Posterior cingulate gyrus (tissue), 11 donors: Measurements from ENCODE around the gene NRN1L.

Experiments used
- DNase-seq, 10 donors: peaks; one replicate each; pipeline versions ENCODE4 v3.0.0 to v3.0.0-alpha.2; 2020 to 2021; ENCODE audit warnings: mixed read lengths in 3 of 10
- intact Hi-C: fragments of 100-400 bp; cut with DNase I; formaldehyde crosslinking; loops from one replicate; pipeline ENCODE4 v1.15.1; 2023

Gene NRN1L

GRCh38 chr16:67879462-67879861, 5.2 kb upstream of the NRN1L start:
- intact Hi-C loops = no loop called here
- peak in 2 of 10 donors; percentile 45 to 57 for DNase-seq

- DNase-seq = peak in 2 of 10 donors; percentile 54 to 62
- intact Hi-C loops = no loop called here
Measured at GRCh38 chr16:67879936-67880335, 4.7 kb upstream of the NRN1L start.

GRCh38 chr16:67880584-67880983, 4.1 kb upstream of the NRN1L start:
- intact Hi-C loops = no loop called here

GRCh38 chr16:67881621-67882161, 3.0 kb upstream of the NRN1L start:
- intact Hi-C loops = loop anchor here (2.0 kb wide), 1 partner anchor 47 kb away; no protein-coding TSS in a partner anchor
- DNase-seq = peak in 9 of 10 donors; percentile 23 to 96 (median 63)

More at GRCh38 chr16:67880584-67880983, 4.1 kb upstream of the NRN1L start:
- DNase-seq = peak in 2 of 10 donors; percentile 69 to 76

DNA sequence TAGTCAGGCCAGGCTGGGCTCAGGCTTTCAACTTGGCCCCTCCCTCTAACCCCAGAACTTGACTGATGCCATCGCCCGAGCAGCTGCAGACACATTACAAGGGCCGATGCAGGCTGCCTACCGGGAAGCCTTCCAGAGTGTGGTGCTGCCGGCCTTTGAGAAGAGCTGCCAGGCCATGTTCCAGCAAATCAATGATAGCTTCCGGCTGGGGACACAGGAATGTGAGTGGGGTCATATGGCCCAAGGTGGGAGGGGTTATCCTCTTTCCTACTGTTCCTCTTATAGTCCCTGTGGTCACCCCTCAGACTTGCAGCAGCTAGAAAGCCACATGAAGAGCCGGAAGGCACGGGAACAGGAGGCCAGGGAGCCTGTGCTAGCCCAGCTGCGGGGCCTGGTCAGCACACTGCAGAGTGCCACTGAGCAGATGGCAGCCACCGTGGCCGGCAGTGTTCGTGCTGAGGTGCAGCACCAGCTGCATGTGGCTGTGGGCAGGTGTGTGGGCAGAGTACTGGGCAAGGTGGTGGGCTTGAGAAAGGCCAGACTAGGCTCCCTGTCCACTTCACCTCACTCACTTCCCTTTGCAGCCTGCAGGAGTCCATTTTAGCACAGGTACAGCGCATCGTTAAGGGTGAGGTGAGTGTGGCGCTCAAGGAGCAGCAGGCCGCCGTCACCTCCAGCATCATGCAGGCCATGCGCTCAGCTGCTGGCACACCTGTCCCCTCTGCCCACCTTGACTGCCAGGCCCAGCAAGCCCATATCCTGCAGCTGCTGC, 2.1 kb upstream of the NRN1L start:
- peak; percentile 71 to 98 (median 84) for DNase-seq
- intact Hi-C loops = loop anchor here (1.0 to 2.0 kb wide), 2 partner anchors 46 to 158 kb away; no protein-coding TSS in a partner anchor

DNA sequence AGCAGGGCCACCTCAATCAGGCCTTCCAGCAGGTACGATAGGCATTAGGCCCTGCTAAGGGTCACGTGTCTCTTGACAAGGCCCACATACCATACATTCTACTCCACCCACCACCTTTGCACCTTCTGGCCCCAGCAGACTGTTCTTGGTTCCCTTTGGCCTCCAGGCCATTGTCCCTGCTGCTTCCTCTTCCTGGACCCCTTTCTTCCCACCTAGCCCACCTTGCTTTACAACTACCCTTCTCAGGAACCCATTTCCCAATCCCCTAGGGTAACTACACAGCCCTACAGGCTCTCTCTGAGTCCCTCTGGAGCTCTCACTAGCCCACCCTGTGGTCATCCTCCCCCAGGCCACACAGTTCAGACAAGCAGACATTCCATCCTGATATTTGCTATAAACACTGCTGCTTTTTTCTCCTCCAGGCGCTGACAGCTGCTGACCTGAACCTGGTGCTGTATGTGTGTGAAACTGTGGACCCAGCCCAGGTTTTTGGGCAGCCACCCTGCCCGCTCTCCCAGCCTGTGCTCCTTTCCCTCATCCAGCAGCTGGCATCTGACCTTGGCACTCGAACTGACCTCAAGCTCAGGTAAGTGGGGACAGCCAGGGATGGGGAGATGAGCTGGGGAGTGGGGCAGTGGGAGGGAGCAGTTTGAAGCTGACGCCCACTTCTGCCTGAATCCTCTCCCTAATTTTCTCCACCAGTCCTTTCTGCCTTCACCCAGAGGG, 1.4 kb upstream of the NRN1L start:
- intact Hi-C loops = loop anchor here (1.0 to 2.0 kb wide), 2 partner anchors 45 to 157 kb away; no protein-coding TSS in a partner anchor

GRCh38 chr16:67883872-67884261, 818 bp upstream of the NRN1L start:
- peak in 9 of 10 donors; percentile 49 to 95 (median 62) for DNase-seq
- intact Hi-C loops = loop anchor here (1.0 to 2.0 kb wide), 2 partner anchors 45 to 156 kb away; no protein-coding TSS in a partner anchor

More for the DNA sequence above, 1.4 kb upstream of the NRN1L start:
- DNase-seq = peak in 1 of 10 donors; percentile 15

GRCh38 chr16:67885545-67885944, 860 bp downstream of the NRN1L start:
- intact Hi-C loops = no loop called here
- peak in 2 of 10 donors; percentile 51 to 82 for DNase-seq

GRCh38 chr16:67885976-67886375, 1.3 kb downstream of the NRN1L start:
- peak in 1 of 10 donors; percentile 80 for DNase-seq
- intact Hi-C loops = no loop called here

GRCh38 chr16:67886387-67886786, 1.7 kb downstream of the NRN1L start:
- no peak for DNase-seq
- intact Hi-C loops = no loop called here

GRCh38 chr16:67888331-67888730, 3.6 kb downstream of the NRN1L start:
- intact Hi-C loops = no loop called here
- DNase-seq = no peak

GRCh38 chr16:67892375-67892774, 7.7 kb downstream of the NRN1L start:
- intact Hi-C loops = loop anchor here (10.0 kb wide), 1 partner anchor 48 kb away; the partner anchor contains the start of genes CENPT, NUTF2 and THAP11
- peak in 1 of 10 donors; percentile 34 for DNase-seq

- intact Hi-C loops = loop anchor here (10.0 kb wide), 1 partner anchor 48 kb away; the partner anchor contains the start of genes CENPT, NUTF2 and THAP11
- DNase-seq = peak; percentile 93 to 100 (median 98)
Measured at GRCh38 chr16:67892899-67893742, 8.4 kb downstream of the NRN1L start, which contains the start of gene PSKH1. Gene PSKH1, plus strand, starts transcription at chr16:67893254. Its CDS starts 15,496 bp downstream, at chr16:67908750.

- intact Hi-C loops = loop anchor here (10.0 kb wide), 1 partner anchor 49 kb away; the partner anchor contains the start of genes CENPT, NUTF2 and THAP11
- DNase-seq = peak in 1 of 10 donors; percentile 79
Measured at GRCh38 chr16:67893743-67894399, 9.2 kb downstream of the NRN1L start.

DNA sequence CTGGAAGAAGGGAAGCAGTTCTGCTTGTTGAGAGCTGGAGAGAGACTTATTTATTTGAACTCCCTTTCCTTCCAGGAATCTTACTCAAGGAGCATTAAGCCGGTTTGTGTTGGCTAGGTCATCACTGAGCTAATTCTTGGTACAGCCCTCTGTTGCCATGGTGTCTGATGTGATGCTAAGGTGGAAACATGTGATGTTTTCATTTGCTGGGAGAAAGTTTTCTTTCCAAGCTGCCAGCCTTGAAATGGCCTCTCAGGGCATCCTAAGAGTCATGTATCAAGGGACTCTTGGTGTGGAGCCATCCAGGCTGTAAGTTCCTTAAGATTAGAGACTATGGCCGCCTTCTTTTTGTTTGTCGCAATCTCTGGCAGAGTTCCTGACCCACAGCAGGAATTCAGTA, 12.5 kb downstream of the NRN1L start:
- no peak for DNase-seq
- intact Hi-C loops = loop anchor here (10.0 kb wide), 1 partner anchor 52 kb away; the partner anchor contains the start of genes CENPT, NUTF2 and THAP11

DNA sequence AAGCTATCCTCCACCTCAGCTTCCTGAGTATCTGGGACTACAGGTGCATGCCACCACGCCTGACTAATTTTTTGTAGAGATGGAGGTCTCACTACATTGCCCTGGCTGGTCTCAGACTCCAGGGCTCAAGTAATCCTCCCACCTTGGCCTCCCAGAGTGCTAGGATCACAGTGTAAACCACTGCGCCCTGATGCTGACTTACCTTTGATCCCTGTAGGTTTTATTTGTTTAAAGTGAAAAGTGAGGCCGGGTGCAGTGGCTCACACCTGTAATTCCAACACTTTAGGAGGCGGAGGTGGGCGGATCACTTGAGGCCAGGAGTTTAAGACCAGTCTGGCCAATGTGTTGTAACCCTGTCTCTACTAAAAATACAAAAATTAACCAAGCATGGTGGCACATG, 17.0 kb downstream of the NRN1L start:
- intact Hi-C loops = no loop called here
- peak in 1 of 10 donors; percentile 14 for DNase-seq

DNA sequence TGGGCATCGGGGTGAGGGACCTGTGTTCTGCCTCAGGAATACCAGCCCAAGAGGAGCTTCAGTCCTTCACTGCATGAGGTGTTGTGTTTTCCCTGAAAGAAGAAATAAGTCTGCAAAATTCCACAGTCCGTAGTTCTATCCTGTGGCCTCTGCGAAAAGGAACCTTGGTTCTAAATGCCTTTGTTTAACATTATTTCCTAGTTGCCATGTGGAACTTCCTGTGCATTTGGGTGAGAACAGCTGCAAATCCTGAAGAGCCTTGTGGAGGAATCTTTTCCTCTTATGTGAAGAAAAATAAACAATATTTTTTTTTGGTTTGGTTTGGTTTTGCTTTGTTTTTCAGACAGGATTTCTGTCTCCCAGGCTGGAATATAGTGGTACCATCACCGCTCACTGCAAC, 18.1 kb downstream of the NRN1L start:
- intact Hi-C loops = no loop called here
- no peak for DNase-seq

DNA sequence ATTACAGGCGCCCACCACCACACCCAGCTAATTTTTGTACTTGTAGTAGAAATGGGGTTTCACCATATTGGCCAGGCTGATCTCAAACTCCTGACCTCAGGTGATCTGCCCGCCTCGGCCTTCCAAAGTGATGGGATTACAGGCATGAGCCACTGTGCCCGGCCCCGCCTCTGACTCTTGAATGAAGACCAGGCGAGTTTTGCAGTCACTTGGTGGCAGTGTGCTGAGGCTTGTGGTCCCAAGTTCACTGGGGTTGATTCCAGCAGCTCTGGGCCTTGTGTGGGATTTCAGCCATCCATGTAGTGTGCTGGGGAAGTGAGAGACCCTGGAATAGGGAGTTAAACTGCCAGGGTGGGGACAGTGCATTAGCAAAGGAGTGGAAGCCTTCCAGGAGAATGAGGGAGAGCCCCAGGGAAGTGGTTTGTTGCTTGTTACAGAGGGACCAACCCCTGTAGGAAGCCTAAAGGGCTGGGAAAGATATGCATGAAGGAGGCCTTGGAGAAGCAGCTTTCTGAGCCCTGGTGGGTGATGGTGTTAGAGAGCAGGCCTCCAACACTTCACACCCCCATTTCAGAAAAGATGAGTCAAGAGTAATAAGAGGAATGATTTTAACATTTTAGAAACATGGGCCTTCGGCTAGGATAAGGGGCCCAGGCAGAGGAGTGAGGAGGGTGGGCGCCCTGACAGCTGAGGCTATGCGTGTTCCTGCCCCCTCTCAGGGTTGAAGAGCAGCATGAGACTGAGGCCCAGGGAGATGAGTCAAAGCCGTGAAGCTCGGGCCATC, 22.9 kb downstream of the NRN1L start:
- intact Hi-C loops = no loop called here
- peak in 1 of 10 donors; percentile 56 for DNase-seq
